KMS-11 (cell line): ENCODE results near the gene MGAT5B.

ENCODE experiments used
- H2AFZ ChIP-seq: fragments of 200-600 bp; sonication (generic); 2 replicates; pipeline ENCODE4 v1.6.1; 2016; ENCODE audit warnings: antibody characterized with exemption, mixed run types, low read depth
- H3K27ac ChIP-seq: fragments of 200-600 bp; sonication (generic); 2 replicates; pipeline ENCODE4 v1.6.1; 2016; ENCODE audit warnings: mild to moderate bottlenecking, mixed run types
- H3K27me3 ChIP-seq: fragments of 200-600 bp; sonication (generic); 2 replicates; pipeline ENCODE4 v1.6.1; 2017; ENCODE audit warnings: mild to moderate bottlenecking, low read depth, mixed run types, moderate library complexity; ENCODE audit not compliant: insufficient read depth
- H3K36me3 ChIP-seq: fragments of 200-600 bp; sonication (generic); 2 replicates; pipeline ENCODE4 v1.6.1; 2017; ENCODE audit warnings: mild to moderate bottlenecking, mixed run types; ENCODE audit not compliant: insufficient read depth
- H3K4me1 ChIP-seq: fragments of 200-600 bp; sonication (generic); 2 replicates; pipeline ENCODE4 v1.6.1; 2016; ENCODE audit warnings: mild to moderate bottlenecking, low read depth, mixed run types; ENCODE audit not compliant: poor library complexity, severe bottlenecking
- H3K4me2 ChIP-seq: fragments of 200-600 bp; sonication (generic); 2 replicates; pipeline ENCODE4 v1.7.0; 2016; ENCODE audit warnings: mild to moderate bottlenecking, mixed run types
- H3K4me3 ChIP-seq: fragments of 200-600 bp; sonication (generic); IDR thresholded peaks from 2 replicates; pipeline ENCODE4 v1.6.1; 2017; ENCODE audit warnings: low read depth, low read length, mixed read lengths; ENCODE audit not compliant: insufficient read depth
- H3K79me2 ChIP-seq: fragments of 200-600 bp; sonication (generic); 2 replicates; pipeline ENCODE4 v1.6.1; 2016; ENCODE audit warnings: low read depth, mixed run types; ENCODE audit not compliant: insufficient read depth
- H3K9ac ChIP-seq: fragments of 200-600 bp; sonication (generic); 2 replicates; pipeline ENCODE4 v1.6.1; 2016; ENCODE audit warnings: mild to moderate bottlenecking, mixed run types
- H4K20me1 ChIP-seq: fragments of 200-600 bp; sonication (generic); 2 replicates; pipeline ENCODE4 v1.6.1; 2016; ENCODE audit warnings: mild to moderate bottlenecking, mixed run types; ENCODE audit not compliant: insufficient read depth
- TF ChIP-seq, protein P1 (sequence below): fragments of 200-600 bp; sonication (generic); conservative IDR thresholded peaks from 2 replicates; pipeline ENCODE4 v1.6.1; 2017; ENCODE audit warnings: low read depth, mild to moderate bottlenecking, antibody characterized with exemption, low read length, moderate library complexity, mixed read lengths

MGAT5B gene

DNA sequence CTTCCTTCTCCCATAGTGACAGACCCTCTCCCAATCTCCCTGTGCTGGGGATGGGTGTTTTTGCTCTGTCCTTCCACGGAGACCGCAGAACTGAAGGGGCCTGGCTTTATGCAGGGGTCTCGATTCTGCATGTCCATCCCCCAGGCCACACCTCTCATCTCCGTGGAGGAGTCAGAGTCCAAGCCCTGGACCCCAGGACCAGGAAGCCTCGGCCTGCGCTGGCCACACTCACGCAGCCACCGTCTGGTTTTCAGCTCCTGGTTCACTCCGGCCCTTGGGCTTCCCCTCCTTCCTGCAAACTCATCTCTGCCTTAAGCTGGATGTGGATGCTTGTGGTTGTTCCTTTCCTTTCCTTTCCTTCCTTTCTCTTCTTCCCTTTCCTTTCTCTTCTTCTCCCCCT, 90.8 kb downstream of the MGAT5B start:
- Histone ChIP-seq H3K27ac (no peak overlapping the region), H3K79me2 (no peaks in the 10 kb centered on the region), H3K27me3 (peaks cover 46% of the 10 kb centered on the region), H2AFZ (no peak overlapping the region), H3K36me3 (no peaks in the 10 kb centered on the region), H4K20me1 (no peaks in the 10 kb centered on the region), H3K9ac (no peak overlapping the region), H3K4me2 (no peak overlapping the region), H3K4me3 (no peak overlapping the region), H3K4me1 (no peaks in the 10 kb centered on the region)
- TF ChIP-seq, protein P1, sequence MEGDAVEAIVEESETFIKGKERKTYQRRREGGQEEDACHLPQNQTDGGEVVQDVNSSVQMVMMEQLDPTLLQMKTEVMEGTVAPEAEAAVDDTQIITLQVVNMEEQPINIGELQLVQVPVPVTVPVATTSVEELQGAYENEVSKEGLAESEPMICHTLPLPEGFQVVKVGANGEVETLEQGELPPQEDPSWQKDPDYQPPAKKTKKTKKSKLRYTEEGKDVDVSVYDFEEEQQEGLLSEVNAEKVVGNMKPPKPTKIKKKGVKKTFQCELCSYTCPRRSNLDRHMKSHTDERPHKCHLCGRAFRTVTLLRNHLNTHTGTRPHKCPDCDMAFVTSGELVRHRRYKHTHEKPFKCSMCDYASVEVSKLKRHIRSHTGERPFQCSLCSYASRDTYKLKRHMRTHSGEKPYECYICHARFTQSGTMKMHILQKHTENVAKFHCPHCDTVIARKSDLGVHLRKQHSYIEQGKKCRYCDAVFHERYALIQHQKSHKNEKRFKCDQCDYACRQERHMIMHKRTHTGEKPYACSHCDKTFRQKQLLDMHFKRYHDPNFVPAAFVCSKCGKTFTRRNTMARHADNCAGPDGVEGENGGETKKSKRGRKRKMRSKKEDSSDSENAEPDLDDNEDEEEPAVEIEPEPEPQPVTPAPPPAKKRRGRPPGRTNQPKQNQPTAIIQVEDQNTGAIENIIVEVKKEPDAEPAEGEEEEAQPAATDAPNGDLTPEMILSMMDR = no peak

DNA sequence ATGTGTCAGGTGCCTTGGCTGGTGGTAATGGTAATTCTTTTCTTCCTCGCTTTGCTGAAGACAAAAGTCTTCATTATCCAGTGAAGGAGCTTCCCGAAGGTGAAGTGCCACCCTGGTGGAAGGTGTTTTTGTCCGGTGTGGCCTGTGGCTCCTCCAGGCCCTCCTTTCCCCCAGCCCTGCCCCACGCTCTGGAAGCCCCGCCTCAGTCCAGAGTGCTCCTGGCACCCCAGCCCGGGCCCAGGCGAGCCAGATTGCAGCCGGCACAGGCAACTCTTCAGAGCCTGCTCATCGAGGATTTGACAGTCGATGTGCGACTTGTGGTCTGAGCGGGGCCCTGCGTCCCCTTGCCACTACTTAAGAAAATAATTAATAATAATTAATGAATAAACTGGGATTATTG, 93.7 kb downstream of the MGAT5B start:
- H3K27me3 ChIP-seq = peaks cover 65% of the 10 kb centered on the region
- H3K79me2 ChIP-seq = no peaks in the 10 kb centered on the region
- no peak overlapping the region for H3K9ac ChIP-seq
- H2AFZ ChIP-seq = no peak overlapping the region
- H4K20me1 ChIP-seq = no peaks in the 10 kb centered on the region
- H3K27ac ChIP-seq = no peak overlapping the region
- TF ChIP-seq, protein P1 = no peak
- H3K36me3 ChIP-seq = no peaks in the 10 kb centered on the region
- H3K4me3 ChIP-seq = no peak overlapping the region
- H3K4me2 ChIP-seq = no peak overlapping the region
- H3K4me1 ChIP-seq = no peaks in the 10 kb centered on the region

DNA sequence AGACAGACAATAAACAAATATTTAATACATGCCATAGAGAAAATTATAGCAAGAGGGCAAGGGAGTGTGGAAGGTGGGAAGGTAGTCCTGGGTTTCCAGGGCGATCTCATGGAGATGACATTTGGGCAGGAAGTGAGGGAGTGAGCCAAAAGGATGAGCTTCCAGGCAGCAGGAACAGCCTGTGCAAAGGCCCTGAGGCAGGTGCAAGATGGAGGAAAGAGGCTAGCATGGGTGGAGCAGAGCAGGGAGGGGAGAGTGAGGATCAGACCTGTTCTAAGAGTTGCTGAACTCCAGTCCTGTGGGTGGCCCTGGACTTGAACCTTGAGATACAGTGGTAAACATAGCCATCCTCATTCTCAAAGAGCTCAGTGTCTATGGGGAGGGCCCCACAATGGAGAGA, 94.7 kb downstream of the MGAT5B start:
- Histone ChIP-seq H3K27me3 (peaks cover 65% of the 10 kb centered on the region), H2AFZ (no peak overlapping the region), H3K4me3 (no peak overlapping the region), H3K79me2 (no peaks in the 10 kb centered on the region), H3K27ac (no peak overlapping the region), H3K36me3 (no peaks in the 10 kb centered on the region), H3K9ac (no peak overlapping the region), H3K4me1 (no peaks in the 10 kb centered on the region), H3K4me2 (no peak overlapping the region), H4K20me1 (no peaks in the 10 kb centered on the region)
- TF ChIP-seq, protein P1 = no peak

DNA sequence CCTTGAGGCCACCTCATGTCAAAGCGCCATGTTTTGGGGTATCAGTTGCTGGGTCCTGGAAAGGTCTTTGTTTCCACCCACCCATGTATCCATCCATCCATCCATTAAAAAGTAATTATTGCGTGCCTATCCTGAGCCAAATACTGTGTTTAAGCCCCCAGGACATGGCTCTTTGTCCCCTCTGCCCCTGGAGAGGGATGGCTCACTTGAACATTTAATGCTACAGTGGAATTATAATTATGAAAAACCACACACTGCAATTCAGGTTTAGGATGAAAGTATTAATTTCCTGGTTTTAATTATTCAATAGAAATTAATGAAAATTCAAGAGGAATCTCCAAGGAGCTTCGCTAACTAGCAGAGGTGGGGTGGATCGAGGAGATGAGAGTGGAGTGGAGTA, 97.8 kb downstream of the MGAT5B start:
- Histone ChIP-seq H4K20me1 (no peaks in the 10 kb centered on the region), H3K4me1 (no peaks in the 10 kb centered on the region), H3K79me2 (no peaks in the 10 kb centered on the region), H3K4me2 (no peak overlapping the region), H3K9ac (no peak overlapping the region), H3K27ac (no peak overlapping the region), H3K36me3 (no peaks in the 10 kb centered on the region), H2AFZ (no peak overlapping the region), H3K27me3 (peaks cover 58% of the 10 kb centered on the region), H3K4me3 (no peak overlapping the region)
- TF ChIP-seq, protein P1 = no peak
